H1 (cell line): ENCODE results near the gene ACOX1. TPM values are rescaled to one million over a fixed set of nuclear protein-coding genes. Genes with fewer than 3 reads are reported as not detected.

Source experiments
- CTCF ChIA-PET: fragments of 300-600 bp; sonication (Branson Sonifier 250); formaldehyde crosslinking; loops from one replicate; lab custom pipeline; 2021; ENCODE audit not compliant: partially characterized antibody; lab: Charles Lee
- POLR2A ChIA-PET: fragments of 300-600 bp; sonication (Branson Sonifier 250); formaldehyde crosslinking; loops from one replicate; lab custom pipeline; 2021; ENCODE audit warnings: inconsistent platforms; ENCODE audit not compliant: partially characterized antibody; lab: Charles Lee
- DNase-seq, 2 experiments: peaks; one replicate each; pipeline versions ENCODE4 v3.0.0 to v3.0.0-alpha.2; 2010 to 2022; ENCODE audit warnings: low spot score in 2 of 2, low read depth in 1 of 2, mixed read lengths in 1 of 2
- FAIRE-seq: peaks from 2 replicates; lab custom pipeline; 2011; peaks lifted over from hg19 to GRCh38; lab: Jason Lieb, UNC
- H2AFZ ChIP-seq: 2 replicates; pipeline ENCODE4 v1.8.1; 2012; ENCODE audit warnings: low read length, inconsistent platforms
- H2AK5ac ChIP-seq: 2 replicates; pipeline ENCODE4 v1.6.1; 2013; ENCODE audit warnings: low read depth, low read length
- H2BK120ac ChIP-seq: replicated peaks from 2 replicates; pipeline ENCODE3; 2013; ENCODE audit warnings: low read depth, low read length, inconsistent platforms
- H2BK12ac ChIP-seq: 2 replicates; pipeline ENCODE4 v1.6.1; 2013; ENCODE audit warnings: low read depth, low read length
- H2BK15ac ChIP-seq: 2 replicates; pipeline ENCODE4 v1.6.1; 2013; ENCODE audit warnings: low read length
- H2BK20ac ChIP-seq: 2 replicates; pipeline ENCODE4 v1.6.1; 2013; ENCODE audit warnings: low read length
- H2BK5ac ChIP-seq: 2 replicates; pipeline ENCODE4 v1.6.1; 2013; ENCODE audit warnings: low read depth, low read length
- H3K14ac ChIP-seq: 2 replicates; pipeline ENCODE4 v1.6.1; 2013; ENCODE audit warnings: inconsistent platforms; ENCODE audit not compliant: insufficient read length
- H3K18ac ChIP-seq: 2 replicates; pipeline ENCODE4 v1.6.1; 2013; ENCODE audit warnings: low read length; ENCODE audit errors: extremely low read depth
- H3K23ac ChIP-seq: 2 replicates; pipeline ENCODE4 v1.6.1; 2013; ENCODE audit warnings: inconsistent platforms; ENCODE audit not compliant: insufficient read length
- H3K23me2 ChIP-seq: 2 replicates; pipeline ENCODE4 v1.6.1; 2013; ENCODE audit warnings: low read depth, low read length
- H3K27ac ChIP-seq: 2 replicates; pipeline ENCODE4 v1.6.1; 2011; ENCODE audit warnings: low read depth, low read length, inconsistent platforms
- H3K27me3 ChIP-seq, 4 experiments: replicated peaks in 1 of 4; 1 replicate in 1 of 4; 2 replicates in 3 of 4; pipeline versions ENCODE4 v1.6.1 to v1.8.1; 2011 to 2013; ENCODE audit warnings: low read length in 3 of 4, mild to moderate bottlenecking in 3 of 4, inconsistent platforms in 2 of 4, mixed read lengths in 2 of 4, moderate library complexity in 1 of 4; ENCODE audit not compliant: control insufficient read depth in 3 of 4, insufficient read depth in 3 of 4; ENCODE audit errors: extremely low read depth in 1 of 4
- H3K36me3 ChIP-seq, 4 experiments: 2 replicates each; pipeline versions ENCODE4 v1.6.1 to v1.8.1; 2011 to 2013; ENCODE audit warnings: mild to moderate bottlenecking in 4 of 4, low read length in 3 of 4, moderate library complexity in 2 of 4, control low read depth in 1 of 4, inconsistent platforms in 1 of 4; ENCODE audit not compliant: insufficient read depth in 4 of 4, control insufficient read depth in 2 of 4
- H3K4ac ChIP-seq: replicated peaks from 2 replicates; pipeline ENCODE3; 2013; ENCODE audit warnings: low read length, low read depth, mixed read lengths, inconsistent platforms; ENCODE audit not compliant: insufficient read length
- H3K4me1 ChIP-seq, 4 experiments: replicated peaks in 1 of 4; 1 replicate in 1 of 4; 2 replicates in 3 of 4; pipeline versions ENCODE4 v1.6.1 to v1.8.1; 2011 to 2013; ENCODE audit warnings: low read length in 3 of 4, inconsistent platforms in 2 of 4, mixed read lengths in 1 of 4; ENCODE audit not compliant: insufficient read depth in 4 of 4, control insufficient read depth in 3 of 4
- H3K4me2 ChIP-seq, 2 experiments: 2 replicates each; pipeline versions ENCODE4 v1.6.1 to v1.8.1; 2011 to 2013; ENCODE audit warnings: low read depth in 2 of 2, low read length in 2 of 2, control low read depth in 1 of 2, inconsistent platforms in 1 of 2, mild to moderate bottlenecking in 1 of 2; ENCODE audit not compliant: insufficient read depth in 1 of 2
- H3K4me3 ChIP-seq, 4 experiments: fragments of 200-600, 300-600 bp in 1 of 4; sonication (generic), shearing (Covaris generic), sonication (Bioruptor Twin) in 1 of 4; 2 replicates each; pipeline versions ENCODE4 v1.5.1 to v1.8.1; 2011 to 2016; ENCODE audit warnings: low read length in 4 of 4, low read depth in 3 of 4, control low read depth in 2 of 4, inconsistent platforms in 2 of 4, mild to moderate bottlenecking in 2 of 4, mixed read lengths in 1 of 4, moderate library complexity in 1 of 4; ENCODE audit not compliant: insufficient read depth in 2 of 4; ENCODE audit errors: extremely low read depth in 1 of 4
- H3K56ac ChIP-seq: replicated peaks from 2 replicates; pipeline ENCODE3; 2013; ENCODE audit warnings: low read depth, mild to moderate bottlenecking, mixed read lengths, low read length, inconsistent platforms; ENCODE audit not compliant: insufficient read length
- H3K79me1 ChIP-seq: 2 replicates; pipeline ENCODE4 v1.6.1; 2013; ENCODE audit warnings: low read depth, low read length, control low read depth
- H3K79me2 ChIP-seq, 2 experiments: 2 replicates each; pipeline versions ENCODE4 v1.6.1 to v1.8.1; 2012 to 2013; ENCODE audit warnings: low read length in 2 of 2, mild to moderate bottlenecking in 2 of 2, inconsistent platforms in 1 of 2; ENCODE audit not compliant: insufficient read depth in 2 of 2, control insufficient read depth in 1 of 2
- H3K9ac ChIP-seq, 4 experiments: replicated peaks in 1 of 4; 1 replicate in 1 of 4; 2 replicates in 3 of 4; pipeline versions ENCODE4 v1.6.1 to v1.8.1; 2011 to 2013; ENCODE audit warnings: low read depth in 3 of 4, low read length in 3 of 4, control low read depth in 2 of 4, mild to moderate bottlenecking in 2 of 4, moderate library complexity in 2 of 4, inconsistent platforms in 1 of 4; ENCODE audit errors: extremely low read depth in 1 of 4
- H3K9me3 ChIP-seq, 2 experiments: 2 replicates each; pipeline versions ENCODE4 v1.6.1 to v1.8.1; 2012 to 2013; ENCODE audit warnings: mild to moderate bottlenecking in 2 of 2, moderate library complexity in 2 of 2, control low read depth in 1 of 2, inconsistent platforms in 1 of 2, low read depth in 1 of 2, low read length in 1 of 2, mixed read lengths in 1 of 2; ENCODE audit not compliant: insufficient read depth in 2 of 2
- H4K20me1 ChIP-seq, 2 experiments: replicated peaks in 1 of 2; 2 replicates each; pipeline versions ENCODE3 to v1.8.1; 2011 to 2013; ENCODE audit warnings: inconsistent platforms in 2 of 2, low read length in 2 of 2, mild to moderate bottlenecking in 1 of 2; ENCODE audit not compliant: insufficient read depth in 2 of 2, control insufficient read depth in 1 of 2
- H4K5ac ChIP-seq: 2 replicates; pipeline ENCODE4 v1.6.1; 2013; ENCODE audit warnings: low read length, low read depth, mixed read lengths, inconsistent platforms; ENCODE audit not compliant: insufficient read length
- H4K8ac ChIP-seq: 2 replicates; pipeline ENCODE4 v1.8.0; 2013; ENCODE audit warnings: mild to moderate bottlenecking, moderate library complexity, low read length, inconsistent platforms; ENCODE audit not compliant: insufficient read depth; ENCODE audit errors: extremely low read depth
- H4K91ac ChIP-seq: replicated peaks from 2 replicates; pipeline ENCODE3; 2013; ENCODE audit warnings: low read length, mixed read lengths, inconsistent platforms; ENCODE audit not compliant: insufficient read length
- CBX5 ChIP-seq: fragments of 300-800, 300-1000 bp; sonication (generic); IDR thresholded peaks from 2 replicates; pipeline ENCODE4 v1.7.1; 2016; ENCODE audit warnings: antibody characterized with exemption, low read length, low read depth
- FOSL1 ChIP-seq: IDR thresholded peaks from 2 replicates; pipeline ENCODE4 v1.6.1; 2011; ENCODE audit warnings: mild to moderate bottlenecking, low read depth, low read length, moderate library complexity; ENCODE audit not compliant: insufficient read depth
- GTF2F1 ChIP-seq: IDR thresholded peaks from 2 replicates; pipeline ENCODE4 v1.6.1; 2012; ENCODE audit warnings: low read depth, low read length, improper control_type of control experiment, borderline replicate concordance
- HDAC6 ChIP-seq: IDR thresholded peaks from one replicate; pipeline ENCODE4 v1.7.1; 2012; ENCODE audit warnings: low read depth, mild to moderate bottlenecking, inconsistent platforms, low read length, moderate library complexity
- KDM5A ChIP-seq: fragments of 200-600 bp; IDR thresholded peaks from 2 replicates; pipeline ENCODE4 v1.7.1; 2012; ENCODE audit warnings: mild to moderate bottlenecking, low read length, inconsistent platforms, mixed read lengths
- MAFK ChIP-seq: IDR thresholded peaks from 2 replicates; pipeline ENCODE4 v1.6.1; 2012; ENCODE audit warnings: low read depth, mild to moderate bottlenecking, improper control_type of control experiment, low read length
- MAX ChIP-seq: IDR thresholded peaks from 2 replicates; pipeline ENCODE4 v1.6.1; 2012; ENCODE audit warnings: inconsistent platforms
- NANOG ChIP-seq: IDR thresholded peaks from 2 replicates; pipeline ENCODE4 v1.6.1; 2011; ENCODE audit warnings: low read length, low read depth, mild to moderate bottlenecking, inconsistent platforms; ENCODE audit not compliant: insufficient read depth, poor library complexity, severe bottlenecking
- NRF1 ChIP-seq: IDR thresholded peaks from 2 replicates; pipeline ENCODE4 v1.6.1; 2011; ENCODE audit warnings: mild to moderate bottlenecking, low read depth, low read length, improper control_type of control experiment
- POLR2AphosphoS5 ChIP-seq: IDR thresholded peaks from 2 replicates; pipeline ENCODE4 v1.6.1; 2011; ENCODE audit warnings: low read depth, low read length
- SP2 ChIP-seq: IDR thresholded peaks from 2 replicates; pipeline ENCODE4 v1.6.1; 2012; ENCODE audit warnings: mild to moderate bottlenecking, low read length, inconsistent platforms
- TAF1 ChIP-seq: IDR thresholded peaks from 2 replicates; pipeline ENCODE4 v1.6.1; 2011; ENCODE audit warnings: mild to moderate bottlenecking, low read depth, low read length
- YY1 ChIP-seq: IDR thresholded peaks from 2 replicates; pipeline ENCODE4 v1.6.1; 2011; ENCODE audit warnings: low read depth, mild to moderate bottlenecking, low read length
- ZNF274 ChIP-seq: IDR thresholded peaks from 2 replicates; pipeline ENCODE4 v1.7.0; 2012; ENCODE audit warnings: low read length, borderline replicate concordance; ENCODE audit errors: extremely low read depth
- WGBS, 2 experiments: shearing (Covaris generic) in 1 of 2; methylation state at CpG; one replicate each; pipeline versions ENCODE4 v1.1.6 to v1.1.7; 2013 to 2015; ENCODE audit warnings: low lambda C conversion rate in 2 of 2, mixed read lengths in 2 of 2, inconsistent platforms in 1 of 2, low coverage in 1 of 2, missing lambda C conversion rate in 1 of 2; ENCODE audit not compliant: insufficient replicate concordance in 2 of 2, insufficient coverage in 1 of 2, insufficient read length in 1 of 2; ENCODE audit errors: extremely low coverage in 1 of 2, missing lambda C conversion rate in 1 of 2; 5-methylcytosine and 5-hydroxymethylcytosine counted together
- polyA plus RNA-seq, 7 experiments: library from polyadenylated mRNA; depleted of rRNA in 3 of 7; stranded (reverse) in 5 of 7; unstranded in 2 of 7; fragments of >200 nt in 5 of 7; fragments of 200-250 nt in 2 of 7; gene quantifications; 1 replicate in 5 of 7; 2 replicates in 1 of 7; 4 replicates in 1 of 7; pipeline versions ENCODE4 v1.2.1 to v1.2.3, GENCODE V29; 2011 to 2013; ENCODE audit warnings: missing spikeins in 2 of 7, mixed read lengths in 2 of 7
- total RNA-seq: library from RNA; stranded (reverse); fragmentation: NEBNext Ultra II Directional; extraction: Animal tissue kit (Norgen Biotek cat#: 25700); gene quantifications from 2 replicates; pipeline ENCODE4 v1.2.1, GENCODE V29; 2021

ACOX1 gene
- total and polyA plus RNA-seq, 2 of the 8 experiments (the other 6 are each of a cell fraction or from before 2014, with no cell fraction given), result 10.5 to 30.4 TPM

- no peak overlapping the region for H4K91ac ChIP-seq
- no peak overlapping the region for H2BK120ac ChIP-seq
- no peak overlapping the region for H2AK5ac ChIP-seq
- no peak overlapping the region for H3K27ac ChIP-seq
- no peaks in the 10 kb centered on the region for H3K79me2 ChIP-seq
- H3K79me1 ChIP-seq, result no peaks in the 10 kb centered on the region
- H3K4me2 ChIP-seq, result no peak overlapping the region
- H3K23me2 ChIP-seq, result no peaks in the 10 kb centered on the region
- H2BK15ac ChIP-seq, result no peak overlapping the region
- no peak overlapping the region for H3K23ac ChIP-seq
- H3K4me1 ChIP-seq, result no peaks in the 10 kb centered on the region; a peak in 2 of 7 replicates
- no peak overlapping the region for H3K9ac ChIP-seq
- WGBS, 2 experiments, result 92% methylated on average over 29 of the region's 32 CpGs; no CpG with 5 or more reads in 1 of the 2 experiments
- no peak overlapping the region for H4K5ac ChIP-seq
- no peak for DNase-seq
- no peak overlapping the region for H2AFZ ChIP-seq
- H2BK20ac ChIP-seq, result no peak overlapping the region
- H4K8ac ChIP-seq, result no peak overlapping the region
- no peak overlapping the region for H3K56ac ChIP-seq
- no peak for FAIRE-seq
- no peaks in the 10 kb centered on the region for H3K9me3 ChIP-seq
- no peak overlapping the region for H3K18ac ChIP-seq
- no peak overlapping the region for H3K14ac ChIP-seq
- peaks cover 0 to 3% (median 0%) of the 10 kb centered on the region in 4 experiments; a peak in 1 of 8 replicates for H3K36me3 ChIP-seq
- no peaks in the 10 kb centered on the region for H4K20me1 ChIP-seq
- CTCF ChIA-PET, result interaction anchor here (1.4 to 51.3 kb wide), 5 partner anchors 8 to 95 kb away, joined by 3 to 885 read pairs (median 9); partner anchors contain the start of genes CDK3 and MRPL38
- H3K27me3 ChIP-seq, result no peaks in the 10 kb centered on the region
- no peak for TF ChIP-seq HDAC6
- TF ChIP-seq MAX, result no peak
- TF ChIP-seq NRF1, result no peak
- no peak for TF ChIP-seq CBX5
- no peak for TF ChIP-seq NANOG
- no peak for TF ChIP-seq POLR2AphosphoS5
- no peak for TF ChIP-seq GTF2F1
- TF ChIP-seq MAFK, result no peak
- TF ChIP-seq FOSL1, result no peak
- TF ChIP-seq ZNF274, result no peak
- TF ChIP-seq TAF1, result no peak
- no peak for TF ChIP-seq SP2
- TF ChIP-seq KDM5A, result no peak
- no peak for TF ChIP-seq YY1
- H2BK5ac ChIP-seq, result no peak overlapping the region
- no peak overlapping the region for H3K4me3 ChIP-seq
- no peak overlapping the region for H3K4ac ChIP-seq
- H2BK12ac ChIP-seq, result no peak overlapping the region
- POLR2A ChIA-PET, result interaction anchor here (1.6 to 2.9 kb wide), 2 partner anchors 8 to 12 kb away, joined by 5 to 13 read pairs; partner anchors contain the start of gene MRPL38
These were observed 65.3 kb downstream of the ACOX1 start for GRCh38 chr17:75913537-75914210.
